ENCODE results near the gene DGKH. TPM values are rescaled to one million over a fixed set of nuclear protein-coding genes. Genes with fewer than 3 reads are reported as not detected.

The DGKH gene
- total and polyA plus RNA-seq, 8 donors, result 0.61 to 41.5 (median 11.7) TPM

DNA sequence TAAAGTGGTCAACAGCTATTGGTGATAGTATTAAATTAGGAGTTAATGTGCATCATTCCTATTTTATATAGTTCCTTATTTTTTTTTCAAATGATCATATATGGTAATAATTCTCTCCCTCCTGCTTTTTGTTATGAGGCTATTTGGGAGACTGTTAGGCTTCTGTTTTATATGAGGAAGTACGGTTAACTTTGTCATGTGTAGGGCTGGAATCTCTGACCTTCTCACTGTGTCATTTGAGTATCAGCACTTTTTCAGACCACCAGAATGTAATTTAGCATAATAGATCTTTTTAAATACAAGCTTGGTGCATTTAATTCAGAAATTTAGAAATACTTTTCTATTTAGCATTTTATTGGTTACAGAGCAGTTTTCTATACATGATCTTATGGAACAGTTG lies 7.7 kb downstream of the DGKH start:
- Histone ChIP-seq H3K4me1 (peaks cover 0 to 13% (median 6%) of the 10 kb centered on the region in 4 donors), H3K9me3 (no peaks in the 10 kb centered on the region), H3K27me3 (no peaks in the 10 kb centered on the region), H3K36me3 (peaks cover 0 to 8% (median 0%) of the 10 kb centered on the region in 4 donors), H3K4me3 (no peak overlapping the region), H3K27ac (peak overlapping the region in 1 of 5 donors; percentile 48)
- 63 to 79% (median 71%) methylated on average over 1 of the region's 1 CpG for WGBS, 5 donors
- DNase-seq, result no peak
- intact Hi-C loops (cut with DNase I; ENCODE audit: low total_unique reads), result no loop called here
- TF ChIP-seq POLR2AphosphoS5 (IDR thresholded peaks at IDR 0.05) (no peak), POLR2A (IDR thresholded peaks at IDR 0.05) (no peak), EP300 (IDR thresholded peaks at IDR 0.05) (no peak)
- TF ChIP-seq, protein P1, sequence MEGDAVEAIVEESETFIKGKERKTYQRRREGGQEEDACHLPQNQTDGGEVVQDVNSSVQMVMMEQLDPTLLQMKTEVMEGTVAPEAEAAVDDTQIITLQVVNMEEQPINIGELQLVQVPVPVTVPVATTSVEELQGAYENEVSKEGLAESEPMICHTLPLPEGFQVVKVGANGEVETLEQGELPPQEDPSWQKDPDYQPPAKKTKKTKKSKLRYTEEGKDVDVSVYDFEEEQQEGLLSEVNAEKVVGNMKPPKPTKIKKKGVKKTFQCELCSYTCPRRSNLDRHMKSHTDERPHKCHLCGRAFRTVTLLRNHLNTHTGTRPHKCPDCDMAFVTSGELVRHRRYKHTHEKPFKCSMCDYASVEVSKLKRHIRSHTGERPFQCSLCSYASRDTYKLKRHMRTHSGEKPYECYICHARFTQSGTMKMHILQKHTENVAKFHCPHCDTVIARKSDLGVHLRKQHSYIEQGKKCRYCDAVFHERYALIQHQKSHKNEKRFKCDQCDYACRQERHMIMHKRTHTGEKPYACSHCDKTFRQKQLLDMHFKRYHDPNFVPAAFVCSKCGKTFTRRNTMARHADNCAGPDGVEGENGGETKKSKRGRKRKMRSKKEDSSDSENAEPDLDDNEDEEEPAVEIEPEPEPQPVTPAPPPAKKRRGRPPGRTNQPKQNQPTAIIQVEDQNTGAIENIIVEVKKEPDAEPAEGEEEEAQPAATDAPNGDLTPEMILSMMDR (IDR thresholded peaks at IDR 0.05), result no peak

DNA sequence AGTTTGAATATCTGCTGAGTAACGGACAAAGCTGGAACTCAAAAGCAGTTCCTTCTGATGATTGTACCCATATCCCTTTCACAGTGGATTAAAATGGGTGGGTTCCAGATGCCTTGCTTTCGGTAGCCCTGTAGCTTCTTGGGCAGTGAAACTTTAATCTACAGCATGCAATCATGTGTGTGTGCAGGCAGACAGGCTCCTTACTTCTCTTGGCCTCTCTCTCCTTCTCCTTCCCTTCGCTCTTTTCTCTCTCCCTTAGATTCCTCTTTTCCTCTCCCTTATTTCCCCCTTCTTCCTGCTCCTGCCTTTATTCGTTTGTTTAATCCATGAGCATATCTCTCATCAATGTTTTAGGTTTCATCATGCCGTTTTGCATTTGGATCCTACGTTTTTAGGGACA lies 8.1 kb downstream of the DGKH start:
- peak overlapping the region in 1 of 5 donors; percentile 10 for H3K27ac ChIP-seq
- peaks cover 0 to 13% (median 6%) of the 10 kb centered on the region in 4 donors for H3K4me1 ChIP-seq
- H3K9me3 ChIP-seq, result no peaks in the 10 kb centered on the region
- peaks cover 0 to 8% (median 0%) of the 10 kb centered on the region in 4 donors for H3K36me3 ChIP-seq
- H3K27me3 ChIP-seq, result no peaks in the 10 kb centered on the region
- DNase-seq, result no peak
- WGBS, 5 donors, result 77 to 84% (median 82%) methylated on average over 6 of the region's 6 CpGs
- TF ChIP-seq EP300 (IDR thresholded peaks at IDR 0.05) (no peak), POLR2A (IDR thresholded peaks at IDR 0.05) (no peak), POLR2AphosphoS5 (IDR thresholded peaks at IDR 0.05) (no peak)
- TF ChIP-seq, protein P1 (IDR thresholded peaks at IDR 0.05), result no peak
- intact Hi-C loops (cut with DNase I; ENCODE audit: low total_unique reads), result no loop called here
- no peak overlapping the region for H3K4me3 ChIP-seq

DNA sequence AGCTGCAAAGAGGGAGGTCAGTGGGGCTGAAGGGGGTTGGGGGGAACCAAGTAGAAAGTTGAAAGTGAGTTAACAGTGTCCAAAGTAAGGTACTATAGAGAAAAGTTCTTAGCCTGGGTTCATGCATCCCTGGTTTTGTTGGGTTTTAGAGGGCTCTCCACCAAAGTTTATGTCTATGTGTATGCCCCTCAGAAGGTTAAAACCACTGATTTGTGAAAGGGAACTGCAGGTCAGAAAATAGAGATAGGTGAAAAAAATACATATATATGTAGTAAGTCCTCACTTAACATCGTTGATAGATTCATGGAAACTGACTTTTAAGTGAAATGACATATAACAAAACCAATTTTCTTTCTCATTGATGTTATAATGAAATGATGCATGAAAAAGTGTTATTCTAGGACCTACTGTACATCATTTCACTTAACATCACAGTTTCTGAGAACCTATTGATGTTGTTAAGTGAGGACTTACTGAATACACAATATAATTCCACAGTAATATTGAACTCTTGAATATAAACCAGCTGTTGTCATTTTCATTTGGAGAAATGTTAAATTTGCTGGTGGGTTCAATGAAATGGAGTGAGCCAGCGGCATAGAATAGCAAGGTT lies 9.6 kb downstream of the DGKH start:
- Histone ChIP-seq H3K36me3 (peaks cover 0 to 8% (median 0%) of the 10 kb centered on the region in 4 donors), H3K4me1 (peaks cover 0 to 13% (median 6%) of the 10 kb centered on the region in 4 donors), H3K27ac (no peak overlapping the region), H3K9me3 (no peaks in the 10 kb centered on the region), H3K27me3 (no peaks in the 10 kb centered on the region), H3K4me3 (no peak overlapping the region)
- WGBS, 5 donors, result 86 to 93% (median 92%) methylated on average over 2 of the region's 2 CpGs
- intact Hi-C loops (cut with DNase I; ENCODE audit: low total_unique reads), result no loop called here
- no peak for DNase-seq
- TF ChIP-seq POLR2AphosphoS5 (IDR thresholded peaks at IDR 0.05), result no peak
- no peak for TF ChIP-seq POLR2A (IDR thresholded peaks at IDR 0.05)
- TF ChIP-seq, protein P1 (IDR thresholded peaks at IDR 0.05), result no peak

DNA sequence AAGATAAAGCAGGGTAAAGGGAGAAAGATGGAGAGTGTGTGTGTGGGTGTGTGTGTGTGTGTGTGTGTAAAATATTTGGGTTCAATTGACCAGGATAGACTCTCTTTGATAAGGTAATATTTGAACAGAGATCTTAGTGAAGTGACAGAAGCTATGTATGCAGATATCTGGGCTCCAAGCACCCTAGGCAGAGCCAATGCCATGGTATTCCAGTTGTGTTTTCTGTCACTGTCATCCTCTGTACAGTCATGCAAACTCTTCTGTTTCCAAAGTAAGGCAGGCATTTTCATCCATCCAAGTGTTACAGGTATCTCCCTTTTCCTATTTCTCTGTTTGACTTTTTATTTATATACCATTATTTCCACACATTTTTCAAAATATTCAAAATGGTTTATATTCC lies 13.5 kb downstream of the DGKH start:
- no peaks in the 10 kb centered on the region for H3K27me3 ChIP-seq
- H3K4me3 ChIP-seq, result no peak overlapping the region
- TF ChIP-seq, protein P1 (IDR thresholded peaks at IDR 0.05), result no peak
- TF ChIP-seq POLR2A (IDR thresholded peaks at IDR 0.05) (no peak), POLR2AphosphoS5 (IDR thresholded peaks at IDR 0.05) (no peak), EP300 (IDR thresholded peaks at IDR 0.05) (no peak)
- no peak for DNase-seq
- H3K27ac ChIP-seq, result no peak overlapping the region
- intact Hi-C loops (cut with DNase I; ENCODE audit: low total_unique reads), result no loop called here
- peaks cover 0 to 2% (median 0%) of the 10 kb centered on the region in 4 donors for H3K4me1 ChIP-seq
- no peaks in the 10 kb centered on the region for H3K9me3 ChIP-seq
- H3K36me3 ChIP-seq, result peaks cover 0 to 15% (median 5%) of the 10 kb centered on the region in 4 donors
